ENCODE measurements around the gene ITGAE. TPM values are rescaled to one million over a fixed set of nuclear protein-coding genes. Genes with fewer than 3 reads are reported as not detected.

The ITGAE gene
- polyA plus RNA-seq, 2 of the 4 experiments (the other 2 are of a cell fraction): 154 to 156 TPM

- no peak overlapping the region for H3K4me3 ChIP-seq
- H3K27ac ChIP-seq: peak overlapping the region in 1 of 2 experiments; percentile 94; a peak in 1 of 6 replicates
- WGBS (ENCODE audit: missing lambda C conversion rate): 94% methylated on average over 5 of the region's 5 CpGs
- ChIA-PET CTCF (interaction anchor here (1.4 to 2.6 kb wide), 2 partner anchors 8 to 18 kb away, joined by 4 to 10 read pairs; no protein-coding TSS in a partner anchor), POLR2A (no interaction called here)
- H3K9me3 ChIP-seq: no peaks in the 10 kb centered on the region
- no peak for FAIRE-seq
- TF ChIP-seq FOSL2 (IDR thresholded peaks at IDR 0.05) (no peak), FOSL2 (CRISPR knock-in tag; IDR thresholded peaks at IDR 0.05) (no peak), NPAS2 (CRISPR knock-in tag; IDR thresholded peaks at IDR 0.05; ENCODE audit: borderline replicate concordance) (no peak), JUN (IDR thresholded peaks at IDR 0.05) (no peak), HMGXB4 (CRISPR knock-in tag; IDR thresholded peaks at IDR 0.05; ENCODE audit: borderline replicate concordance) (no peak), FOSB (CRISPR knock-in tag; IDR thresholded peaks at IDR 0.05) (no peak), ESRRA (IDR thresholded peaks at IDR 0.05; ENCODE audit: borderline replicate concordance, low read length) (no peak), EHF (CRISPR knock-in tag; IDR thresholded peaks at IDR 0.05) (no peak), RCOR1 (IDR thresholded peaks at IDR 0.05; ENCODE audit: low read depth, low read length) (no peak), MAZ (IDR thresholded peaks at IDR 0.05; ENCODE audit: borderline replicate concordance, low read depth, low read length) (no peak), POLR2AphosphoS2 (conservative IDR thresholded peaks at IDR 0.05; ENCODE audit: low read length) (no peak), MAFK (IDR thresholded peaks at IDR 0.05; ENCODE audit: partially characterized antibody) (no peak)
- TF ChIP-seq, protein P1, sequence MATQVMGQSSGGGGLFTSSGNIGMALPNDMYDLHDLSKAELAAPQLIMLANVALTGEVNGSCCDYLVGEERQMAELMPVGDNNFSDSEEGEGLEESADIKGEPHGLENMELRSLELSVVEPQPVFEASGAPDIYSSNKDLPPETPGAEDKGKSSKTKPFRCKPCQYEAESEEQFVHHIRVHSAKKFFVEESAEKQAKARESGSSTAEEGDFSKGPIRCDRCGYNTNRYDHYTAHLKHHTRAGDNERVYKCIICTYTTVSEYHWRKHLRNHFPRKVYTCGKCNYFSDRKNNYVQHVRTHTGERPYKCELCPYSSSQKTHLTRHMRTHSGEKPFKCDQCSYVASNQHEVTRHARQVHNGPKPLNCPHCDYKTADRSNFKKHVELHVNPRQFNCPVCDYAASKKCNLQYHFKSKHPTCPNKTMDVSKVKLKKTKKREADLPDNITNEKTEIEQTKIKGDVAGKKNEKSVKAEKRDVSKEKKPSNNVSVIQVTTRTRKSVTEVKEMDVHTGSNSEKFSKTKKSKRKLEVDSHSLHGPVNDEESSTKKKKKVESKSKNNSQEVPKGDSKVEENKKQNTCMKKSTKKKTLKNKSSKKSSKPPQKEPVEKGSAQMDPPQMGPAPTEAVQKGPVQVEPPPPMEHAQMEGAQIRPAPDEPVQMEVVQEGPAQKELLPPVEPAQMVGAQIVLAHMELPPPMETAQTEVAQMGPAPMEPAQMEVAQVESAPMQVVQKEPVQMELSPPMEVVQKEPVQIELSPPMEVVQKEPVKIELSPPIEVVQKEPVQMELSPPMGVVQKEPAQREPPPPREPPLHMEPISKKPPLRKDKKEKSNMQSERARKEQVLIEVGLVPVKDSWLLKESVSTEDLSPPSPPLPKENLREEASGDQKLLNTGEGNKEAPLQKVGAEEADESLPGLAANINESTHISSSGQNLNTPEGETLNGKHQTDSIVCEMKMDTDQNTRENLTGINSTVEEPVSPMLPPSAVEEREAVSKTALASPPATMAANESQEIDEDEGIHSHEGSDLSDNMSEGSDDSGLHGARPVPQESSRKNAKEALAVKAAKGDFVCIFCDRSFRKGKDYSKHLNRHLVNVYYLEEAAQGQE (IDR thresholded peaks at IDR 0.05): no peak
- TF ChIP-seq, protein P2, sequence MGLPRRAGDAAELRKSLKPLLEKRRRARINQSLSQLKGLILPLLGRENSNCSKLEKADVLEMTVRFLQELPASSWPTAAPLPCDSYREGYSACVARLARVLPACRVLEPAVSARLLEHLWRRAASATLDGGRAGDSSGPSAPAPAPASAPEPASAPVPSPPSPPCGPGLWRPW (IDR thresholded peaks at IDR 0.05): no peak
- ATAC-seq: no peak
- DNase-seq (ENCODE audit: low read depth in 1 of 2, low spot score in 1 of 2): no peak
- peaks cover 25% of the 10 kb centered on the region for H3K4me1 ChIP-seq
- H3K4me2 ChIP-seq: peak overlapping the region; percentile 88
These were observed 135.2 kb downstream of the ITGAE start for GRCh38 chr17:3665834-3666233.

Other genes with a start within 250 kb of the ITGAE start
- gene TRPV3, start 243.4 kb downstream of the ITGAE start, polyA plus RNA-seq (2011; rRNA removed): 1.2 TPM in 2 replicates
- 0.44 to 0.54 TPM (median 0.46 TPM) in 3 replicates for gene TRPV3, start 243.4 kb downstream of the ITGAE start, polyA plus RNA-seq (2017; fragmentation: RNase III; extraction: RNeasy Plus Mini Kit Qiagen cat#74134 plus additional on column Dnase treatment)
- gene TRPV1, start 191.8 kb downstream of the ITGAE start, polyA plus RNA-seq (2011; rRNA removed): 3.0 and 4.3 TPM in 2 replicates
- gene TRPV1, start 191.8 kb downstream of the ITGAE start, polyA plus RNA-seq (2017; fragmentation: RNase III; extraction: RNeasy Plus Mini Kit Qiagen cat#74134 plus additional on column Dnase treatment): 5.0 to 5.3 TPM (median 5.1 TPM) in 3 replicates
- 10.7 and 13.4 TPM in 2 replicates for gene SHPK, start 164.9 kb downstream of the ITGAE start, polyA plus RNA-seq (2011; rRNA removed)
- gene SHPK, start 164.9 kb downstream of the ITGAE start, polyA plus RNA-seq (2017; fragmentation: RNase III; extraction: RNeasy Plus Mini Kit Qiagen cat#74134 plus additional on column Dnase treatment): 9.5 to 11.2 TPM (median 10.9 TPM) in 3 replicates
- gene CTNS, start 164.4 kb downstream of the ITGAE start, polyA plus RNA-seq (2011; rRNA removed): 6.5 and 7.4 TPM in 2 replicates
- gene CTNS, start 164.4 kb downstream of the ITGAE start, polyA plus RNA-seq (2017; fragmentation: RNase III; extraction: RNeasy Plus Mini Kit Qiagen cat#74134 plus additional on column Dnase treatment): 15.5 to 20.3 TPM (median 16.3 TPM) in 3 replicates
- gene TAX1BP3, start 132.6 kb downstream of the ITGAE start, polyA plus RNA-seq (2011; rRNA removed): 89.1 and 122 TPM in 2 replicates
- 229 to 234 TPM (median 233 TPM) in 3 replicates for gene TAX1BP3, start 132.6 kb downstream of the ITGAE start, polyA plus RNA-seq (2017; fragmentation: RNase III; extraction: RNeasy Plus Mini Kit Qiagen cat#74134 plus additional on column Dnase treatment)
- gene EMC6, start 132.4 kb downstream of the ITGAE start, polyA plus RNA-seq (2011; rRNA removed): 53.3 and 68.3 TPM in 2 replicates
- 109 to 122 TPM (median 115 TPM) in 3 replicates for gene EMC6, start 132.4 kb downstream of the ITGAE start, polyA plus RNA-seq (2017; fragmentation: RNase III; extraction: RNeasy Plus Mini Kit Qiagen cat#74134 plus additional on column Dnase treatment)
- gene P2RX5, start 105.0 kb downstream of the ITGAE start, polyA plus RNA-seq (2011; rRNA removed): 7.8 and 12.2 TPM in 2 replicates
- 10.6 to 13.3 TPM (median 11.8 TPM) in 3 replicates for gene P2RX5, start 105.0 kb downstream of the ITGAE start, polyA plus RNA-seq (2017; fragmentation: RNase III; extraction: RNeasy Plus Mini Kit Qiagen cat#74134 plus additional on column Dnase treatment)
- 8.7 and 10.0 TPM in 2 replicates for gene HASPIN, start 77.3 kb downstream of the ITGAE start, polyA plus RNA-seq (2011; rRNA removed)
- 10.9 to 12.0 TPM (median 11.5 TPM) in 3 replicates for gene HASPIN, start 77.3 kb downstream of the ITGAE start, polyA plus RNA-seq (2017; fragmentation: RNase III; extraction: RNeasy Plus Mini Kit Qiagen cat#74134 plus additional on column Dnase treatment)
- 27.7 and 32.7 TPM in 2 replicates for gene NCBP3, start 45.1 kb upstream of the ITGAE start, polyA plus RNA-seq (2011; rRNA removed)
- gene NCBP3, start 45.1 kb upstream of the ITGAE start, polyA plus RNA-seq (2017; fragmentation: RNase III; extraction: RNeasy Plus Mini Kit Qiagen cat#74134 plus additional on column Dnase treatment): 36.2 to 37.0 TPM (median 36.6 TPM) in 3 replicates
- gene CAMKK1, start 91.9 kb upstream of the ITGAE start, polyA plus RNA-seq (2011; rRNA removed): 6.9 and 7.7 TPM in 2 replicates
- 12.6 to 15.3 TPM (median 14.8 TPM) in 3 replicates for gene CAMKK1, start 91.9 kb upstream of the ITGAE start, polyA plus RNA-seq (2017; fragmentation: RNase III; extraction: RNeasy Plus Mini Kit Qiagen cat#74134 plus additional on column Dnase treatment)
- 0.03 and 0.05 TPM in 2 replicates for gene P2RX1, start 115.3 kb upstream of the ITGAE start, polyA plus RNA-seq (2011; rRNA removed)
- 0.09 to 0.13 TPM in 2 of 3 replicates, not detected in the other for gene P2RX1, start 115.3 kb upstream of the ITGAE start, polyA plus RNA-seq (2017; fragmentation: RNase III; extraction: RNeasy Plus Mini Kit Qiagen cat#74134 plus additional on column Dnase treatment)
- gene ATP2A3, start 163.2 kb upstream of the ITGAE start, polyA plus RNA-seq (2011; rRNA removed): 5.5 and 6.3 TPM in 2 replicates
- 2.5 to 4.1 TPM (median 3.1 TPM) in 3 replicates for gene ATP2A3, start 163.2 kb upstream of the ITGAE start, polyA plus RNA-seq (2017; fragmentation: RNase III; extraction: RNeasy Plus Mini Kit Qiagen cat#74134 plus additional on column Dnase treatment)

All from A549 (cell line).